ENCODE results near the gene SGPP2. TPM values are rescaled to one million over a fixed set of nuclear protein-coding genes. Genes with fewer than 3 reads are reported as not detected.

The SGPP2 gene
- total and polyA plus RNA-seq, 12 donors = 0.17 to 33.7 (median 12.4) TPM

DNA sequence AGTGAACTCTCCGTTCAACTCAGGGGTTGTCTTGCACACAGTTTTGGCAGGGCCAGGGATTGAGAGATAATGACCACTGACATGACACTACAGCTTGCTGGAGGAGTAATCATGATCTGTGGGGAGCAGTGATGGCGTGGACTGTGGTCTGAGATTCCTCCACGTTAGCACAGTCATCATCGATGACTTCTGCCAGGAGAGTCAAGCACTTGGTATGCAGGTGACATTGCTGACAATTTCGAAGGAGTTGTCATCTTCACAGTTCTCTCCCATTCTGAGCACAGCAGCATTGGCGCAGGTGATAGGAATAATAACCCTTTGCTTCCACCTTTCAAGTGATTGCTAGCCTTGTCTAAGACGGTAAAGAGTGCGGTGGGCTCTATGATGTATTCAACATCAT, 79.8 kb downstream of the SGPP2 start:
- DNase-seq = no peak
- Histone ChIP-seq H3K9me3 (replicated peaks in 1 of 3) (no peaks in the 10 kb centered on the region), H3K4me3 (no peak overlapping the region), H3K36me3 (replicated peaks in 1 of 2) (no peaks in the 10 kb centered on the region), H3K4me1 (replicated peaks in 1 of 2) (no peaks in the 10 kb centered on the region), H3K27ac (no peak overlapping the region), H3K27me3 (no peaks in the 10 kb centered on the region)
- TF ChIP-seq, protein P1, sequence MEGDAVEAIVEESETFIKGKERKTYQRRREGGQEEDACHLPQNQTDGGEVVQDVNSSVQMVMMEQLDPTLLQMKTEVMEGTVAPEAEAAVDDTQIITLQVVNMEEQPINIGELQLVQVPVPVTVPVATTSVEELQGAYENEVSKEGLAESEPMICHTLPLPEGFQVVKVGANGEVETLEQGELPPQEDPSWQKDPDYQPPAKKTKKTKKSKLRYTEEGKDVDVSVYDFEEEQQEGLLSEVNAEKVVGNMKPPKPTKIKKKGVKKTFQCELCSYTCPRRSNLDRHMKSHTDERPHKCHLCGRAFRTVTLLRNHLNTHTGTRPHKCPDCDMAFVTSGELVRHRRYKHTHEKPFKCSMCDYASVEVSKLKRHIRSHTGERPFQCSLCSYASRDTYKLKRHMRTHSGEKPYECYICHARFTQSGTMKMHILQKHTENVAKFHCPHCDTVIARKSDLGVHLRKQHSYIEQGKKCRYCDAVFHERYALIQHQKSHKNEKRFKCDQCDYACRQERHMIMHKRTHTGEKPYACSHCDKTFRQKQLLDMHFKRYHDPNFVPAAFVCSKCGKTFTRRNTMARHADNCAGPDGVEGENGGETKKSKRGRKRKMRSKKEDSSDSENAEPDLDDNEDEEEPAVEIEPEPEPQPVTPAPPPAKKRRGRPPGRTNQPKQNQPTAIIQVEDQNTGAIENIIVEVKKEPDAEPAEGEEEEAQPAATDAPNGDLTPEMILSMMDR (IDR thresholded peaks at IDR 0.05) = no peak
- no peak for TF ChIP-seq POLR2A (IDR thresholded peaks at IDR 0.05)
- 67 to 87% (median 79%) methylated on average over 5 to 8 of the region's 8 CpGs for WGBS, 4 donors
- intact Hi-C loops (cut with DNase I) = no loop called here

DNA sequence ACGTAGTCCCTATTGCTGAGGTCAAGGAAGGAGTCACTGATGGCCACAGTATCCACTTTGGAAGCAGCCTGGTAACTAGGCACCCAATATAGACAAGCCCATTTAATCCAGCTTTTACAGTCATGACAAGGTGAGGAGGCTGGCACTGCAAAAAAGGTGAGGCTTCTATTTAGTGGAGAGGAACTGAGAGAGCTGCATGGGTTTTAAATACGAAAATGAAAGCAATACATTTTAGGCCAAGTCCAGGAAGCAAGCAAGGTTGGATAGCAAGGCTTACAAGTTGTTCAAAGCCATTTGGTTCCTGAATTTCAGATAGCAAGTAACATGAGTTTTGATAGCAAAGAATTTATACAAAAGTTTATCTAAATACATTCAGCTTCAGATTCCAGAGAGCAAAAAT, 80.4 kb downstream of the SGPP2 start:
- no peak for DNase-seq
- no peak for TF ChIP-seq POLR2A (IDR thresholded peaks at IDR 0.05)
- TF ChIP-seq, protein P1 (IDR thresholded peaks at IDR 0.05) = no peak
- intact Hi-C loops (cut with DNase I) = no loop called here
- Histone ChIP-seq H3K4me1 (replicated peaks in 1 of 2) (no peaks in the 10 kb centered on the region), H3K4me3 (no peak overlapping the region), H3K27ac (no peak overlapping the region), H3K27me3 (no peaks in the 10 kb centered on the region), H3K36me3 (replicated peaks in 1 of 2) (no peaks in the 10 kb centered on the region), H3K9me3 (replicated peaks in 1 of 3) (no peaks in the 10 kb centered on the region)
- WGBS, 4 donors = 63 to 84% (median 76%) methylated on average over 2 of the region's 2 CpGs

DNA sequence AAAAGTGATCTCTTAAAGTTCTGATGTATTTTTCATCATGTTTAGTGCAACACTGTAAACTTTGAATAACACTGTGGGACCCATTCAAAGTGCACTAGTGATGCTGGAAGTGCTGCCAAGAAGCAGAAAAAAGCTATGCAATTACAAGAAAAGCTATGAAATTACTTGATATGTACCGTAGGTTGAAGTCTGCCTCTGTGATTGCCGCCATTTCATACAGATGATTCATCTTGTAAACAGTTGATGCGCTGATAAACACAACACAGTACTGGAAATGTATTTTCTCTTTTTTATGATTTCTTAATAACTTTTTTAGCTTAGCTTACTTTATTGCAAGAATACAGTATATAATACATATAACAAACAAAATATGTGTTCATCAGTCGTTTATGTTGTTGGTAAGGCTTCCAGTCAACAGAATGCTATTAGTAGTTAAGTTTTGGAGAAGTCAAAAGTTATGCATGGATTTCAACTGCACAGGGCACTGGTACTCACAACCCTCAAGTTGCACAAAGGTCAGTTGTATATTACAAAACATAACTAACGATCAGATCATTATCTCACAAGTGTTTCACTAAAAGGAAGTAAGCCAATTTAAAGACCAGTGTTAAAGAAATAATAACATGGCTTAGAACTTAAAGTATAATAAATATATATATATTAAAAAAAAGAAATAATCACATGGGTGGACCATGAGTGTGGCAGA, 82.0 kb downstream of the SGPP2 start:
- WGBS, 4 donors = 72 to 81% (median 80%) methylated on average over 5 of the region's 5 CpGs
- no peak for DNase-seq
- Histone ChIP-seq H3K27ac (no peak overlapping the region), H3K4me1 (replicated peaks in 1 of 2) (no peaks in the 10 kb centered on the region), H3K9me3 (replicated peaks in 1 of 3) (no peaks in the 10 kb centered on the region), H3K27me3 (no peaks in the 10 kb centered on the region), H3K4me3 (no peak overlapping the region), H3K36me3 (replicated peaks in 1 of 2) (no peaks in the 10 kb centered on the region)
- intact Hi-C loops (cut with DNase I) = no loop called here
- TF ChIP-seq POLR2A (IDR thresholded peaks at IDR 0.05) = no peak
- TF ChIP-seq, protein P1 (IDR thresholded peaks at IDR 0.05) = no peak

DNA sequence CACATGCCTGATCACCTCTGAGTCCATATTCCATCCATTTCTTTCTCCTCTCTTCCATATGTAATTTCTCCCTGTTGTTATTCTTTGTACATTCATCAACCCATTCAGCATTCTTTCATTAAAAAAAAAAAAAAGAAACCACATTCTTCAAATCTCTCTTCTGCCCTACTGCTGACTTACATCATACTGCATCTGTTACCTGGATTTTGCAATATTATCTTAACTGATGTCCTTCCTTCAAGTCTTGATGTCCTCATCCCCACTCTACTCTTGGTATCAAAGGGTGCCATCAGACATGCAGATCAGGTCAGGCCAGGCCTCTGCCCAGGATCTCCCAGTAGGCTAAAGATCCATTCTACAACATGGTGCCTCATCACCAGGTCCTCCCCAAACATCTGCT, 90.6 kb downstream of the SGPP2 start:
- H3K4me1 ChIP-seq (replicated peaks in 1 of 2) = peaks cover 0 to 8% of the 10 kb centered on the region in 2 donors
- no peak overlapping the region for H3K27ac ChIP-seq
- no peak overlapping the region for H3K4me3 ChIP-seq
- H3K36me3 ChIP-seq (replicated peaks in 1 of 2) = no peaks in the 10 kb centered on the region
- no peaks in the 10 kb centered on the region for H3K27me3 ChIP-seq
- no peaks in the 10 kb centered on the region for H3K9me3 ChIP-seq (replicated peaks in 1 of 3)
- DNase-seq = no peak
- TF ChIP-seq POLR2A (IDR thresholded peaks at IDR 0.05) = no peak
- intact Hi-C loops (cut with DNase I) = no loop called here

All from adrenal gland (tissue), 12 donors.